ENCODE measurements around the gene ABR. TPM values are rescaled to one million over a fixed set of nuclear protein-coding genes. Genes with fewer than 3 reads are reported as not detected.
A peak's percentile ranks its signal among the peaks of the same experiment; 100 is the strongest.

ABR gene
- polyA plus RNA-seq, 1 donor from 2014 or later: 34.5 TPM

- H3K9me3 ChIP-seq (ENCODE audit: low read length): no peaks in the 10 kb centered on the region
- no peaks in the 10 kb centered on the region for H3K9me2 ChIP-seq (ENCODE audit: insufficient read depth, low read length)
- TF ChIP-seq EP300 (conservative IDR thresholded peaks at IDR 0.05; ENCODE audit: poor library complexity, severe bottlenecking): no peak
- no peak for TF ChIP-seq SMC3 (conservative IDR thresholded peaks at IDR 0.05; ENCODE audit: poor library complexity)
- no peak for TF ChIP-seq MXI1 (conservative IDR thresholded peaks at IDR 0.05; ENCODE audit: poor library complexity, severe bottlenecking)
- no peak for TF ChIP-seq POLR2AphosphoS5 (IDR thresholded peaks at IDR 0.05)
- TF ChIP-seq REST (IDR thresholded peaks at IDR 0.05; ENCODE audit: borderline replicate concordance): no peak
- no peak for TF ChIP-seq EZH2 (IDR thresholded peaks at IDR 0.05; ENCODE audit: borderline replicate concordance, insufficient read depth, low read length, poor library complexity, severe bottlenecking)
- TF ChIP-seq TAF1 (IDR thresholded peaks at IDR 0.05; ENCODE audit: low read depth): no peak
- TF ChIP-seq RAD21 (conservative IDR thresholded peaks at IDR 0.05): no peak
- TF ChIP-seq CTCF (IDR thresholded peaks at IDR 0.05; ENCODE audit: poor library complexity, severe bottlenecking): no peak
- H3K4me3 ChIP-seq (ENCODE audit: low read length): peak overlapping the region; percentile 52
- H3K27ac ChIP-seq (ENCODE audit: low read length): peak overlapping the region; percentile 52
- no peaks in the 10 kb centered on the region for H3K36me3 ChIP-seq (ENCODE audit: insufficient read depth, low read length)
- no peaks in the 10 kb centered on the region for H3K79me2 ChIP-seq (replicated peaks; ENCODE audit: insufficient read depth, low read length)
- no peaks in the 10 kb centered on the region for H3F3A ChIP-seq (ENCODE audit: insufficient read depth, low read length, poor library complexity, severe bottlenecking)
- no peaks in the 10 kb centered on the region for H3K27me3 ChIP-seq (ENCODE audit: insufficient read depth, low read depth, low read length)
- H2AFZ ChIP-seq (ENCODE audit: low read depth, low read length): no peak overlapping the region
- H4K20me1 ChIP-seq (ENCODE audit: insufficient read depth): no peaks in the 10 kb centered on the region
- H3K4me2 ChIP-seq (ENCODE audit: low read length): no peak overlapping the region
- peak overlapping the region; percentile 51 for H3K9ac ChIP-seq (ENCODE audit: low read length)
Measured at GRCh38 chr17:1077581-1077985, 102.2 kb downstream of the ABR start.

DNA sequence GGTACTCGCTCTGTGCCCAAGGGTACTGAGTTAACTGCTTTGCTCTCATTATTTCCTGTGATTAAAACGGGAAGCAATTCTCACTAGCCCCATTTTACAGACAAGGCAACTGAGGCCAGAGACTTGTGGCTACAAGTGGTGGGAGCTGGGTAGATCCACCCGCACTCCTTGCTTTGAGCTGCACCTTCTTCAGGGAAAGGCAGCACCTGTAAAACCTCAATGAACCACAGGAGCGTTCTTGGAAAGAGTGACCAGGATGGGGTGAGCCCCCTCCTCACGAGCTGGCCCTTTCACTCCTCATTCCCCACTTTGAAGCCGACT, 102.8 kb downstream of the ABR start:
- Histone ChIP-seq H3K9me2 (ENCODE audit: insufficient read depth, low read length) (no peaks in the 10 kb centered on the region), H3K9me3 (ENCODE audit: low read length) (no peaks in the 10 kb centered on the region), H3K9ac (ENCODE audit: low read length) (no peak overlapping the region), H3K79me2 (replicated peaks; ENCODE audit: insufficient read depth, low read length) (no peaks in the 10 kb centered on the region), H3K4me2 (ENCODE audit: low read length) (no peak overlapping the region), H3K27me3 (ENCODE audit: insufficient read depth, low read depth, low read length) (no peaks in the 10 kb centered on the region), H3K4me3 (ENCODE audit: low read length) (no peak overlapping the region), H3K36me3 (ENCODE audit: insufficient read depth, low read length) (no peaks in the 10 kb centered on the region), H3K27ac (ENCODE audit: low read length) (no peak overlapping the region), H3F3A (ENCODE audit: insufficient read depth, low read length, poor library complexity, severe bottlenecking) (no peaks in the 10 kb centered on the region), H2AFZ (ENCODE audit: low read depth, low read length) (no peak overlapping the region), H4K20me1 (ENCODE audit: insufficient read depth) (no peaks in the 10 kb centered on the region)
- TF ChIP-seq MXI1 (conservative IDR thresholded peaks at IDR 0.05; ENCODE audit: poor library complexity, severe bottlenecking) (no peak), TAF1 (IDR thresholded peaks at IDR 0.05; ENCODE audit: low read depth) (no peak), RAD21 (conservative IDR thresholded peaks at IDR 0.05) (no peak), POLR2AphosphoS5 (IDR thresholded peaks at IDR 0.05) (no peak), EP300 (conservative IDR thresholded peaks at IDR 0.05; ENCODE audit: poor library complexity, severe bottlenecking) (no peak), CTCF (IDR thresholded peaks at IDR 0.05; ENCODE audit: poor library complexity, severe bottlenecking) (no peak), EZH2 (IDR thresholded peaks at IDR 0.05; ENCODE audit: borderline replicate concordance, insufficient read depth, low read length, poor library complexity, severe bottlenecking) (no peak), SMC3 (conservative IDR thresholded peaks at IDR 0.05; ENCODE audit: poor library complexity) (no peak), REST (IDR thresholded peaks at IDR 0.05; ENCODE audit: borderline replicate concordance) (no peak)
